GM19463 (cell line): ENCODE data around the gene CILP.
"Not testable (repeated sequence)": the region's sequence is repeated elsewhere in the genome, so short reads cannot be mapped to it uniquely, and the experiment has no call there.

Experiments used
- ATAC-seq: cut with Tn5 transposase; IDR thresholded peaks from one replicate; pipeline ENCODE4 v1.9.1; 2021; ENCODE audit warnings: mild to moderate bottlenecking, moderate library complexity; ENCODE audit not compliant: unreplicated experiment

The CILP gene

DNA sequence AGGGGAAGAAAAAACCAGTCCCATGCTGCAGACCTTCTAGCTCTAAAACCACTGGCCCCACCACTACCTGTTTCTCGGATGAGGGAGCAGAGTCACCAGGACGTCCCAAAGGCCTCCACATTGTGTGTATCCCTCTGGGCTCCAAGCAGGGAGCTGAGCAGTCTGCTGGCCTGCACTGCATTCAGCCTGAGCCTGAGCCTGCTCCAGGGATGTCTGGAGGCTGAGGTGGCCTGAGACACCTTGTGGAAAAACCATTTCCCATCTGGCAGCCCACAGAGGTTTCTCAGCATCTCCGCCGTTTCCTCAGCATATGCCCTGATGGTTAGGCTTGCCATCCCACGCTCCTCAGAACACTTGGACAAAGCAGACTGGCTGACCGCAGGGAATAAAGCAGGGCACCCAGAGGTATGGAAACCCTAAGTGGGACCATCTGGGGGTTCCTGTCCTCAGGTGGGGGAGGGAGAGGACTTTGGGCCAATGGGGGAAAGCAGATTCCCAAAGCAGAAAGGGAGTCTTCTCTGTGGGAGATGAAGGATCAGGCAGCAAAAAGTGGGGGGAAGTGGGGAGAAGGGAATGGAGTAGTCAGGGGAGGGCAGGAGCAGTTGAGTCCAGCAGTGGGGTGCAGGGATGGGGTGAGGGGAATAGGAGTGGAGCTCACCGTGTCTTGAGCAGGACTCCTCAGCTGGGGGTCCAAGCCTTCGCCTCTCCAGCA is at the start of gene CILP:
CILP (minus strand) TSS at position 704 of the 712 bp plus-strand sequence. CDS start 1,718 bp downstream, outside the sequence.
- ATAC-seq = no peak

- no peak for ATAC-seq
Observed at GRCh38 chr15:65260968-65261367, 49.7 kb upstream of the CILP start.

- ATAC-seq = no peak
Observed at GRCh38 chr15:65259367-65259797, 48.1 kb upstream of the CILP start.

- no peak for ATAC-seq
Observed at GRCh38 chr15:65258375-65259262, 47.3 kb upstream of the CILP start.

- no peak for ATAC-seq
Observed at GRCh38 chr15:65255486-65256140, 44.3 kb upstream of the CILP start.

- ATAC-seq = no peak
Observed at GRCh38 chr15:65254758-65255157, 43.5 kb upstream of the CILP start.

DNA sequence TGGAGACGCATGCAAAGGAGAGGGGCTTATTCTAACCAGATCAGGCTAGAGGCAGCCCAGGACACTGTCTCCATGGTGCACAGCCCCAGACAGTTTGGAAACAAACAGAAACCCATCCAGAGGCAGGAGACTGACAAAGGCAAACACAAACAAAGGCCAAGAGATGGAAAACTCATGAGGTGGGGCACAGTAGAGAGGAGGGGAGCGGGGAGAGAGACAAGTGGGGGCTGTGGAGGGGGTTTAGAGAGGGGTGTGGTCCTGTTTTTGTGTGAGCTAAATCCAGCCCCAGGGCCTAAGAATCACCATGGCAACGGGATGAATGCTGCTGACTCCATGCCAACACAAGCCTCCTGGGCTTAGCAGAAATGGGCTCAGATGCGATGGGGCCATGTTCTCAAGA is 43.1 kb upstream of the CILP start:
- no peak for ATAC-seq

- ATAC-seq = peak; percentile 89
Observed at GRCh38 chr15:65249641-65250040, 38.4 kb upstream of the CILP start.

- ATAC-seq = no peak
Observed at GRCh38 chr15:65248511-65249255, 37.4 kb upstream of the CILP start.

DNA sequence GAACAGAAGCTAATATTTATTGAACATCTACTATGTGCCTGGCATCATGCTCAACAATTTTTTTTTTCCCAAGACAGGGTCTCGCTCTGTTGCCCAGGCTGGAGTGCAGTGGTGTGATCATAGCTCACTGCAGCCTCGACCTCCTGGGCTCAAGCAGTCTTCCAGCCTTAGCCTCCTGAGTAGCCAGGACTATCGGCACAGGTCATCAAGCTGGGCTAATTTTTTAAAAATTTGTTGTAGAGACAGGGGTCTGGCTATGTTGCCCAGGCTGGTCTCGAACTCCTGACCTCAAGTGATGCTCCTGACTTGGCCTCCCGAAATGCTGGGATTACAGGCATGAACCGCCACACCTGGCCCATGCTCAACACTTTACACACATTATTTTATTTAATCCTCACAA is 35.7 kb upstream of the CILP start:
- no peak for ATAC-seq

- ATAC-seq = no peak
Observed at GRCh38 chr15:65246026-65246714, 34.9 kb upstream of the CILP start.

GRCh38 chr15:65245096-65245856 is 34.0 kb upstream of the CILP start:
- no peak for ATAC-seq

DNA sequence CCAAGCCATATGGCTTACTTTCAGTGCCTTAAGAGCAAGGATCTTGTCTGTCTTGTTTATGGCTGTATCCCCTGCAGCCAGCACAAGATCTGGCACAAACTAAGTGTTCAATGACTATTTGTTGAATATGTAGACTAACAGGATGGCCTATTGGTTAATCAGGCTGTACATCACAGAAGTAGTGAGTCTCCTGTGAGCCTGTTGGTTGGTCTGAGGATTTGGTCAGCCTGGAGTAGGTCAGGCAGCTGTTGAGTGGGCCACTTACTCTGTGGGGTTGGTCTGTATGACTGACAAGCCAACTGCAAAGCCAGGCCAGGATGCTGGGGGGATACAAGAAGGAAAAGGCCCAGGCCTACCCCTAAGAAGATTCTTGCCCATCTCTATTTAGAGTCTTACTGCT is 33.4 kb upstream of the CILP start:
- ATAC-seq = no peak

- not testable (repeated sequence) for ATAC-seq
Observed at GRCh38 chr15:65236443-65236842, 25.2 kb upstream of the CILP start.

DNA sequence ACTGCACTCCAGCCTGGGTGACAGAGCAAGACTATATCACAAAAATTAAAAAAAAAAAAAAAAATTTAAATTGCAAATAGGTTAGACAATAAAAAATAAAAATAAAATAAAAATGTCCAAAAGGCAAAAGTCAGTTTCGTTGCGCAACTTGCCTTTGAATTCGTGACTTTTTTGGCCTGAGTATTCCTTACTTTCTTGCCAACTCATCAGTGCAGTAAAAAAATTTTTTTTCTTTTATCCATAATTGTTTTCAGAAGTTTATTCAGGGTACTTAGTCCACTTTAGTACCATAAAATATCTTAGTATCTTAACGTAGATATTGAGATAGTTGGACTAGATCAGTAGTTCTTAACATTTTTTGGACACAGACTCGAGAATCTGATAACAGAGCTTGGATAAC is 22.4 kb upstream of the CILP start:
- no peak for ATAC-seq

- no peak for ATAC-seq
Observed at GRCh38 chr15:65232520-65232919, 21.2 kb upstream of the CILP start.

DNA sequence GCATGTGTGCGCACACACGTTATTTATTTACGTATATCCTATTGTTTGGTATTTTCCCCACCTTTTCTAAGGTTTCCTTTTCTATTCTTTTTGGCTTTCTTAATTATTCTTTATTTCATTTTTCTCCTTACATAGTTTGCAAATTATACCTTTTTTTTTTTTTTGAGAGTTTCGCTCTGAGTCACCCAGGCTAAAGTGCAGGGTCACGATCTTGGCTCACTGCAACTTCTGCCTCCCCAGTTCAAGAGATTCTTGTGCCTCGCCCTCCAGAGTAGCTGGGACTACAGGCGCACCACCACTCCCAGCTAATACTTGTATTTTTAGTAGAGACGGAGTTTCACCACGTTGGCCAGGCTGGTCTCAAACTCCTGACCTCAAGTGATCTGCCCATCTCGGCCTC is 20.0 kb upstream of the CILP start:
- no peak for ATAC-seq

- not testable (repeated sequence) for ATAC-seq
Observed at GRCh38 chr15:65226901-65227300, 15.6 kb upstream of the CILP start.

- ATAC-seq = no peak
Observed at GRCh38 chr15:65226221-65226620, 14.9 kb upstream of the CILP start.

GRCh38 chr15:65223996-65224395 is 12.7 kb upstream of the CILP start:
- no peak for ATAC-seq
